Measurements from ENCODE around the gene VWA8. TPM values are rescaled to one million over a fixed set of nuclear protein-coding genes. Genes with fewer than 3 reads are reported as not detected.

The VWA8 gene
- total and polyA plus RNA-seq, 2 of the 13 experiments (the other 11 are each of a cell fraction or from before 2014, with no cell fraction given), result 9.1 to 17.3 TPM

DNA sequence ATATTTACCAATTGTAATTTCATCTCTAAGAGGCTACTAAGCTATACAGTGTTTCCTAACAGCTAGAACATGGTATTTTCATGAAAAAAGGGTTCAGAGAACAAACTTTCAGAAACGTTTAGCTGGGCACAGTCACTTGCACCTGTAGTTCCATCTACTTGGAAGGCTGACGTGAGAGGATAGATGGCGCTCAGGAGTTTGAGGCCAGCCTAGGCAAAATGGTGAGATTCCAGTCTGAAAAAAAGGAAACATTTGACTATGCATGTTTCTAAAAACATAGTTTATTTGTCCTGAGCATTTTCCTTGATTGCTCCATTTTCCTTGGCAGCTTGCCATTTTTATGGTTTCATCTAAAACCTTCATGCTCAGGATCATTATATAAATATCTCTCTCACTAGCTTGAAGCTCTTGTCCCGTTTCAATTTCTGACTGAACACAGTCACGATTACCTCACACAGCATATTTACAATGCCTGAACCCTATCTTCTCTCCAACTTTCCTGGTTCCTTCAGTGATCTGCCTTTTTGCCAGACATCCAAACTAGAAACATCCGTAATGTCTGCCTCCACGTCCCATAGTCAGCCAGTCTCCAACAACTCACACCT, 302.8 kb downstream of the VWA8 start (continued):
- TF ChIP-seq YEATS2 (CRISPR knock-in tag; IDR thresholded peaks at IDR 0.05; ENCODE audit: borderline replicate concordance), result no peak
- TF ChIP-seq HMGA1 (CRISPR knock-in tag; conservative IDR thresholded peaks at IDR 0.05), result no peak

DNA sequence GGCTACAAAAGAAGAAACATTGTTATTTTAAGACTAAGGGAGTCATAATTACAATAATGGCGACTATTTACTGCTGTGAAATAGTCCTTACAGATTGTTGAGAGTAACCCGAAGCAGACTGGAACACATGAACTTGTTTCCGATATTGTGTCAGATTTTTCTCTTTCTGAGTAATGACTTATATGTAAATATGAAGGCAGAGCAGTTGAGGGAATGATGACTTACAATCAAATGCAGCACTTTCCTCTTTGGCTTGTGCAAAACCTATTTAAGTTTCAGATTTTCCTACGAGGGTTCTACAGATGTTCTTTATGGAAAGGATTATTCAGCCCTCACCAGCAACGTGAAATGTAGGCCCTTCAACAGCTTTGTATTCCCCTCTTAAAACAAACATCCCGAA, 304.9 kb downstream of the VWA8 start:
- no TSS peak for BruUV-seq (replicated peaks)
- CTCF ChIA-PET (ENCODE audit: low intra/inter-chr PET ratio, low total read pairs), result no interaction called here
- in situ Hi-C loops (cut with HindIII; ENCODE audit: extremely low pct_ligation_motif_present, low pct_unique_long_range_greater_than_20kb), result no loop called here

More for the DNA sequence above, 304.9 kb downstream of the VWA8 start:
- no peak for DNase-seq (ENCODE audit: low spot score)
- TF ChIP-seq NAIF1 (CRISPR knock-in tag; IDR thresholded peaks at IDR 0.05; ENCODE audit: borderline replicate concordance) (no peak), FOXJ3 (CRISPR knock-in tag; IDR thresholded peaks at IDR 0.05; ENCODE audit: borderline replicate concordance) (no peak), SPEN (CRISPR knock-in tag; IDR thresholded peaks at IDR 0.05; ENCODE audit: low read depth) (no peak), PRPF4 (IDR thresholded peaks at IDR 0.05; ENCODE audit: low read depth, low read length, poor library complexity, severe bottlenecking) (no peak)
- TF ChIP-seq, protein P1, sequence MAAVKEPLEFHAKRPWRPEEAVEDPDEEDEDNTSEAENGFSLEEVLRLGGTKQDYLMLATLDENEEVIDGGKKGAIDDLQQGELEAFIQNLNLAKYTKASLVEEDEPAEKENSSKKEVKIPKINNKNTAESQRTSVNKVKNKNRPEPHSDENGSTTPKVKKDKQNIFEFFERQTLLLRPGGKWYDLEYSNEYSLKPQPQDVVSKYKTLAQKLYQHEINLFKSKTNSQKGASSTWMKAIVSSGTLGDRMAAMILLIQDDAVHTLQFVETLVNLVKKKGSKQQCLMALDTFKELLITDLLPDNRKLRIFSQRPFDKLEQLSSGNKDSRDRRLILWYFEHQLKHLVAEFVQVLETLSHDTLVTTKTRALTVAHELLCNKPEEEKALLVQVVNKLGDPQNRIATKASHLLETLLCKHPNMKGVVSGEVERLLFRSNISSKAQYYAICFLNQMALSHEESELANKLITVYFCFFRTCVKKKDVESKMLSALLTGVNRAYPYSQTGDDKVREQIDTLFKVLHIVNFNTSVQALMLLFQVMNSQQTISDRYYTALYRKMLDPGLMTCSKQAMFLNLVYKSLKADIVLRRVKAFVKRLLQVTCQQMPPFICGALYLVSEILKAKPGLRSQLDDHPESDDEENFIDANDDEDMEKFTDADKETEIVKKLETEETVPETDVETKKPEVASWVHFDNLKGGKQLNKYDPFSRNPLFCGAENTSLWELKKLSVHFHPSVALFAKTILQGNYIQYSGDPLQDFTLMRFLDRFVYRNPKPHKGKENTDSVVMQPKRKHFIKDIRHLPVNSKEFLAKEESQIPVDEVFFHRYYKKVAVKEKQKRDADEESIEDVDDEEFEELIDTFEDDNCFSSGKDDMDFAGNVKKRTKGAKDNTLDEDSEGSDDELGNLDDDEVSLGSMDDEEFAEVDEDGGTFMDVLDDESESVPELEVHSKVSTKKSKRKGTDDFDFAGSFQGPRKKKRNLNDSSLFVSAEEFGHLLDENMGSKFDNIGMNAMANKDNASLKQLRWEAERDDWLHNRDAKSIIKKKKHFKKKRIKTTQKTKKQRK (IDR thresholded peaks at IDR 0.05; ENCODE audit: low read length), result no peak
- TF ChIP-seq, protein P2, sequence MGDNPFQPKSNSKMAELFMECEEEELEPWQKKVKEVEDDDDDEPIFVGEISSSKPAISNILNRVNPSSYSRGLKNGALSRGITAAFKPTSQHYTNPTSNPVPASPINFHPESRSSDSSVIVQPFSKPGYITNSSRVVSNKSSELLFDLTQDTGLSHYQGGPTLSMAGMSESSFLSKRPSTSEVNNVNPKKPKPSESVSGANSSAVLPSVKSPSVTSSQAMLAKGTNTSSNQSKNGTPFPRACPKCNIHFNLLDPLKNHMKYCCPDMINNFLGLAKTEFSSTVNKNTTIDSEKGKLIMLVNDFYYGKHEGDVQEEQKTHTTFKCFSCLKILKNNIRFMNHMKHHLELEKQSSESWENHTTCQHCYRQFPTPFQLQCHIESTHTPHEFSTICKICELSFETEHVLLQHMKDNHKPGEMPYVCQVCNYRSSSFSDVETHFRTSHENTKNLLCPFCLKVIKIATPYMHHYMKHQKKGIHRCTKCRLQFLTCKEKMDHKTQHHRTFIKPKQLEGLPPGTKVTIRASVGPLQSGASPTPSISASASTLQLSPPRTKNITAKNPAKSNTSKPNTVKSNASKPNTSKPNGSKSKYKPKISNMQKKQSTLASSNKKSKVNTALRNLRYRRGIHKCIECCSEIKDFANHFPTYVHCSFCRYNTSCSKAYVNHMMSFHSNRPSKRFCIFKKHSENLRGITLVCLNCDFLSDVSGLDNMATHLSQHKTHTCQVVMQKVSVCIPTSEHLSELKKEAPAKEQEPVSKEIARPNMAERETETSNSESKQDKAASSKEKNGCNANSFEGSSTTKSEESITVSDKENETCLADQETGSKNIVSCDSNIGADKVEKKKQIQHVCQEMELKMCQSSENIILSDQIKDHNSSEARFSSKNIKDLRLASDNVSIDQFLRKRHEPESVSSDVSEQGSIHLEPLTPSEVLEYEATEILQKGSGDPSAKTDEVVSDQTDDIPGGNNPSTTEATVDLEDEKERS (CRISPR knock-in tag; IDR thresholded peaks at IDR 0.05), result no peak
- ATAC-seq, result no peak
- Histone ChIP-seq H3K4me3 (replicated peaks in 1 of 3; ENCODE audit: insufficient read depth in 1 of 3, low read depth in 2 of 3, low read length in 3 of 3) (no peak overlapping the region), H3K79me2 (ENCODE audit: insufficient read depth, low read length) (no peaks in the 10 kb centered on the region), H3K9me3 (ENCODE audit: low read length) (no peaks in the 10 kb centered on the region), H3K27me3 (ENCODE audit: control insufficient read depth in 1 of 2, insufficient read depth in 2 of 2, low read length in 2 of 2) (no peaks in the 10 kb centered on the region), H3K27ac (ENCODE audit: extremely low read length, insufficient read depth, low read length) (no peak overlapping the region), H3K36me3 (replicated peaks in 1 of 2; ENCODE audit: control insufficient read depth in 1 of 2, insufficient read depth in 2 of 2, low read length in 2 of 2) (0 out of 5 replicates have a peak, but pooled peaks cover 0 to under 1% of the 10 kb centered on the region in 2 experiments), H3K4me2 (ENCODE audit: low read depth, low read length) (no peak overlapping the region), H2AFZ (ENCODE audit: low read length) (no peak overlapping the region), H4K20me1 (ENCODE audit: insufficient read depth, low read length) (no peaks in the 10 kb centered on the region), H3K9ac (ENCODE audit: insufficient read depth, low read depth, low read length) (no peak overlapping the region), H3K4me1 (ENCODE audit: insufficient read depth, low read length) (peaks cover 16% of the 10 kb centered on the region)
- FAIRE-seq, result no peak
- 96% methylated on average over 6 of the region's 6 CpGs for WGBS (ENCODE audit: low lambda C conversion rate)
- POLR2A ChIA-PET, result no interaction called here
- intact Hi-C loops (cut with micrococcal nuclease; ENCODE audit: unreplicated experiment), result no loop called here
